HG03342 (cell line): ENCODE results near the gene BNC1.
"Not testable (repeated sequence)": the region's sequence is repeated elsewhere in the genome, so short reads cannot be mapped to it uniquely, and the experiment has no call there.

Source experiments
- ATAC-seq: cut with Tn5 transposase; IDR thresholded peaks from one replicate; pipeline ENCODE4 v1.9.1; 2021; ENCODE audit warnings: mild to moderate bottlenecking, moderate library complexity; ENCODE audit not compliant: unreplicated experiment

Gene BNC1

GRCh38 chr15:83250781-83251180 is 33.7 kb downstream of the BNC1 start:
- no peak for ATAC-seq

GRCh38 chr15:83249030-83249343 is 35.5 kb downstream of the BNC1 start:
- no peak for ATAC-seq

DNA sequence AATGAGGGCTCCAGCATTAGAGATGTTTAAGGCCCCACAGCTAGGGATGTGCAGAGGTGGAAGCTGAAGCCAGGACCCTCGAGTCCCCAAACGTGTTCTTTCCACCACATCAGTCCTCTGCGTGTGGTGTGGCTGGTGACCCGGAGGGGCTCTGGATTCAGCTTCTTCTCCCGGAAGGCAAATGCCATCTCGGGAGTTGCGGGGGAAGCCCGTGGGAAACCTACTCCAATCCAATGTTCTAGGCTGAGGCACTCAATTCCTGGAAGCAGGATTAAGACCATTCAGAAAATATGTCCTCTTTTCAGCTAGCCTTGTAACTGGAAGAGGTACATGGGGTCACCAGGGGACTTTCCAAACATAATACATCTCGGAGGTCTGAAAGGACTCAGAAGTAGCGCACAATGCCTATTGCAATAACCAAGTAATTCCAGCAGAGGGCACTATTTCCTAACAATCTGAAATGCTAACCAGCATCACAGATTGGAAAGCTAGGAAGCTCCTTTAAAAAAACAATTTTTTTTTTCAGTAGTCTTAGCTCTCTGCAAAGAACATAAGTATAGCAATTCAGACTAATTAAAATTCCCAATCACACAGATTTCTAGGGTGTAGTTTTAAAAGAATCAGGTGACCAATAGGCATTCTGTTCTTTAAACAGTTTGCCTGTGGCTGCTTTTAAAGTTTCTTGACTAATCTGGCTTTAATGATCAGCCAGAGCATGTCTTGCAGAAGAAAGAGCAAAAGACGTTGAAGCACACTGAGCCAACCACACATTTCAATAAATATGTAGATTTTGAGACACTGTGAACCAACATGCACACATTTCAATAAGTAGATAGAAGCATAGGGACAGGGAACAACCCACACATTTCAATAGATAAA is 36.1 kb downstream of the BNC1 start:
- no peak for ATAC-seq

GRCh38 chr15:83243634-83244033 is 40.8 kb downstream of the BNC1 start:
- ATAC-seq: no peak

DNA sequence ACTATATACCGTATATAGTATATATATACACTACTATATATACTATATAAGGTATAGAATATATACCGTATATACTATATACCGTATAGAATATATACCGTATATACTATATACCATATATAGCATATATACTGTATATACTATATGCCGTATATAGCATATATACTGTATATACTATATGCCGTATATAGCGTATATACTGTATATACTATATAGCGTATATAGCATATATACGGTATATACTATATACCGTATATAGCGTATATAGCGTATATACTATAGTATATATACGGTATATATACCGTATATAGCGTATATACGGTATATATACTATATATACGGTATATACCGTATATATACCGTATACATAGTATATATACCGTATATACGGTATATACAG is 54.2 kb downstream of the BNC1 start:
- ATAC-seq: no peak

DNA sequence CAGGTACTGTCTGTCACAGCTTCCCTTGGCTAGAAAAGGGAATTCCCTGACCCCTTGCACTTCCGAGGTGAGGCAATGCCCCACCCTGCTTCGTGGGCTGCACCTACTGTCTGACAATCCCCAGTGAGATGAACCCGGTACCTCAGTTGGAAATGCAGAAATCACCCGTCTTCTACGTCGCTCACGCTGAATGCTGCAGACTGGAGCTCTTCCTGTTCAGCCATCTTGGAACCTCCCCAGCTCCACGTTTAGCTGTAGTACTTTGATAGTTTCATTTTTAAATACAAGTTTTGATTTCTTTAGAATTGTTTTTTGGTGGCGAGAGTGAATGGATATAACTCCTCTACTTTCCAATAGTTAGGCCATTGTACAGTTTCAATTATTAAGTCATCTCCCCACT is 59.0 kb downstream of the BNC1 start:
- ATAC-seq: no peak

GRCh38 chr15:83221781-83222180 is 62.7 kb downstream of the BNC1 start:
- ATAC-seq: not testable (repeated sequence)

DNA sequence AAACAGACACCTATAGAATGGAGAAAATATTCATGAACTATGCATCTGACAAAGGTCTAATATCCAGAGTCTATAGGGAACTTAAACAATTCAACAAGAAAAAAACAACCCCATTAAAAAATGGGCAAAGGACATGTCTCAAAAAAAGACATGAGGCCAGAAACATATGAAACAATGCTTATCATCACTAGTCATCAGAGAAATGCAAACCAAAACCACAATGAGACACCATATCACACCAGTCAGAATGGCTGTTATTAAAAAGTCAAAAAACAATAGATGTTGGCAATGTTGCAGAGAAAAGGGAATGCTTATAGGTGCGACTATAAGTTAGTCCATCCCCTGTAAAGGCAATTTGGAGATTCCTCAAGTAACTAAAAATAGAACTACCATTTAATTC is 65.4 kb downstream of the BNC1 start:
- ATAC-seq: no peak

DNA sequence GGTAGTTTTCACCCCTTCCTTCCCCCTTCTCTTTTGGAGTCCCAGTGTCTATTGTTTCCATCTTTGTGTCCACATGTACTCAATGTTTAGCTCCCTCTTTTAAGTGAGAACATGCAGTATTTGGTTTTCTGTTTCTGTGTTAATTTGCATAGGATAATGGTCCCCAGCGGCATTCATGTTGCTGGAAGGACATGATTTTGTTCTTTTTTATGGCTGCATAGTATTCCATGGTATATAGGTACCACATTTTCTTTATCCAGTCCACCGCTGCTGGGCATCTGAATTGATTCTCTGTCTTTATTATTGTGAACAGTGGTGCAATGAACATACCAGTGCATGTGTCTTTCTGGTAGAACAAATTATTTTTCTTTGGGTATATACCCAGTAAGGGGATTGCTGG is 69.2 kb downstream of the BNC1 start:
- ATAC-seq: no peak

DNA sequence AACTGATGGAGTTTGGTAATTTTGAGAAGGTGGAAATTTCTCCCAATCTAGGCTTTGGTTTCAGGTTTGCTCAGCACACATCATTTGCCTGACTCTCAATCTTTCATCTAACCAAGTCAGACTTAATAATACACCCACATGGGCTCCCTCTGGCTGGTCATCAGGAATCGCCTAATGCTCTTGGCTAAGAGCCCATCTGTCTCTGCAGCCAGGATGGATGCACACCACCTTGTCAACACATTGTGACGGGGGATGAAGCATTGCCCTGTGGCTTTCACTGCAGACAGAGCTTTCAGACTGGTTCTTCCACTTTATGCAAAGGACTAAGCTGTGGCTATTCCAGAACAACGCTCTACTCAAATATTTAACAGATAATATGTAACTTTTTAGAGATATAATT is 73.8 kb downstream of the BNC1 start:
- ATAC-seq: no peak

DNA sequence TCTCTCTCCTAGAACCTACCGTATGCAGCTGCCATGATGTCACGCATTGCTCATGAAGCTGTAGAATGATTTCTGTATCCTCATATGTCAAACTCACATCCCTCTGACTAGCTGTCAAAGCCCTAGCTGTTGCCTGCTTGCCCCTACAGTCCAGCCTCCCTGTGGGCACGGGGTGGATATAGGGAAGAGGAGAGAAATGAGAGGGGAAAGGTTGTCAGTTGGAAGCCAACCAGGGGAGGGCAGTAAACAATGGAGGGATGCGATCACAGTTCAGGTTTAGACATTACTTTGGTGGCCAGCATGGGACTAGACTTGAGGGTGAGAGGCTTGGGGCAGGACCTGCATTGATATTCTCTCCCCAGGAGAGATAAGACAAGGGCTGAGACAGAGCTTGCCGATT is 75.1 kb downstream of the BNC1 start:
- no peak for ATAC-seq

GRCh38 chr15:83208367-83208661 is 76.2 kb downstream of the BNC1 start:
- ATAC-seq: no peak

GRCh38 chr15:83207660-83208366 is 76.7 kb downstream of the BNC1 start, which contains the start of gene HDGFL3:
Gene HDGFL3 (minus strand): TSS chr15:83207823. CDS start chr15:83207414, 409 bp downstream.
- peak; percentile 38 for ATAC-seq

DNA sequence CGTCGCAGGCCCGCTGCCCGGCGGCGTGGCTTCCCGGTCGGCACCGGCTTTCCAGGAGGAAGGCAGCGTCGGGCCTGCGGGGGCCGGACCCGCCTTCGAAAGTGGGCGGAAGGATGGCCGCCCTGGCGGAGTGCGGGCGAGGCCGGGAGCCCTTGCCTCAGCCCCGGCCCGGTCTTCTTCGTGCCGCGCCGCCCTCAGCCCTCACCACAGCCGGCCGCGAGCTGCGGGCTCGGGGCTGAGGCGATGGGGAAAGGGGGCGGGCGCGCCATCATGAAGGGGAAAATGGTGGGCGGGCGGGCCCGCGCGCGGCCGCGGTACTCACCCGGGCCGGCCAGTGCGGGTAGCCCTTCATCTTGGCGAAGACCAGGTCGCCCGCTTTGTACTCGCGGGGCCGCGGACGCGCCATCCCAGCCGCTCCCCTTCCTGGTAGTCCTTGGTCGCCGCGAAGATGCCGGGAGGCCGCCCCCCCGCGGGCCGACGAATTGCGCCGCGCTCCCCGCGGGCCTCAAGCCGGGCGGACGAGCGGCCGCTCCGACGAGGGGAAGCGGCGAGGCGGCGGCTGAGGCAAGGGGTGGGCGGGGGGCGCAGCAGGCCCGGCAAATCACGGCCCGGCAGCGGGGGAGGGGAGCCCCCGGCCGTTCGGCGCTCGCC is 77.3 kb downstream of the BNC1 start:
- ATAC-seq: peak; percentile 31

DNA sequence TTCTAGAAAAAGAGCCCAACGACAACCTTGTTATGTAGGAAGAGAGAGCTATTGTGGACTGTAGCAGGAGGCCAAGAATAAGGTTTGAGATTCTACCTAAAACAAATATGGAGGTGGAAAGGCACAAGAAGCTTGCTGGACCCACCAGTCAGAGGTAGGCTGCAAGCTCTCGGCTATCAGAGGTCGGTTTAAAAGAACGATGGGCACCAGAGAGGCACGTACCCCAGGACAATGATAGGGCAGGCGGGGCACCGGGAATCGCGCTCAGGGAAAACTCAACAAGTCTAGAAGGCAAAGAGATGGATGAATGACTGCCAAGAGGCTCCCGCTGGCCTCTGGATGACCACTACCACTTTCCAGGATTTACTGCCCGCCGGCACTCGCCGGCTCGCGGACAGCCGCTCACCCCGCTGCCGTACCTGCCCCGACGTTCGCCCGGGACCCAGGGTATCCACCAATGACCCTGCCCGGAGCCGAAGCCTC is 77.9 kb downstream of the BNC1 start:
- no peak for ATAC-seq
